ENCODE measurements around the gene BCAS1.
A peak's percentile ranks its signal among the peaks of the same experiment; 100 is the strongest.

Gene BCAS1

GRCh38 chr20:53954723-53955658, 115.4 kb downstream of the BCAS1 start:
- peaks cover 22% of the 10 kb centered on the region for H3K9me3 ChIP-seq (ENCODE audit: insufficient read depth, low read length)

GRCh38 chr20:53952528-53953096, 117.8 kb downstream of the BCAS1 start:
- H3K9me3 ChIP-seq (ENCODE audit: insufficient read depth, low read length), result peaks cover 22% of the 10 kb centered on the region

More at GRCh38 chr20:53954723-53955658, 115.4 kb downstream of the BCAS1 start:
- Histone ChIP-seq H3K9ac (ENCODE audit: insufficient read length, low read depth) (no peak overlapping the region), H3K4me3 (ENCODE audit: insufficient read length, low read depth) (no peak overlapping the region), H3K27me3 (ENCODE audit: insufficient read depth, insufficient read length) (no peaks in the 10 kb centered on the region), H3K4me1 (ENCODE audit: insufficient read depth, insufficient read length) (no peaks in the 10 kb centered on the region), H3K36me3 (ENCODE audit: insufficient read depth, insufficient read length, low read length) (no peaks in the 10 kb centered on the region)
- TF ChIP-seq ZNF274 (IDR thresholded peaks at IDR 0.05; ENCODE audit: low read depth, low read length) (no peak), SUZ12 (IDR thresholded peaks at IDR 0.05; ENCODE audit: extremely low read depth, insufficient read depth, insufficient read length) (no peak), YY1 (IDR thresholded peaks at IDR 0.05; ENCODE audit: insufficient read depth, insufficient read length) (no peak)
- no peak for DNase-seq (ENCODE audit: low read depth, low spot score)

GRCh38 chr20:53950578-53950977, 119.8 kb downstream of the BCAS1 start:
- H3K4me3 ChIP-seq (ENCODE audit: insufficient read length, low read depth), result no peak overlapping the region
- no peaks in the 10 kb centered on the region for H3K4me1 ChIP-seq (ENCODE audit: insufficient read depth, insufficient read length)
- no peak for TF ChIP-seq SUZ12 (IDR thresholded peaks at IDR 0.05; ENCODE audit: extremely low read depth, insufficient read depth, insufficient read length)
- no peaks in the 10 kb centered on the region for H3K27me3 ChIP-seq (ENCODE audit: insufficient read depth, insufficient read length)
- no peak for DNase-seq (ENCODE audit: low read depth, low spot score)
- peaks cover 17% of the 10 kb centered on the region for H3K9me3 ChIP-seq (ENCODE audit: insufficient read depth, low read length)
- H3K9ac ChIP-seq (ENCODE audit: insufficient read length, low read depth), result no peak overlapping the region
- no peaks in the 10 kb centered on the region for H3K36me3 ChIP-seq (ENCODE audit: insufficient read depth, insufficient read length, low read length)

More at GRCh38 chr20:53952528-53953096, 117.8 kb downstream of the BCAS1 start:
- H3K4me3 ChIP-seq (ENCODE audit: insufficient read length, low read depth), result no peak overlapping the region
- no peak overlapping the region for H3K9ac ChIP-seq (ENCODE audit: insufficient read length, low read depth)
- DNase-seq (ENCODE audit: low read depth, low spot score), result no peak
- no peaks in the 10 kb centered on the region for H3K36me3 ChIP-seq (ENCODE audit: insufficient read depth, insufficient read length, low read length)
- TF ChIP-seq ZNF274 (IDR thresholded peaks at IDR 0.05; ENCODE audit: low read depth, low read length), result no peak
- no peaks in the 10 kb centered on the region for H3K27me3 ChIP-seq (ENCODE audit: insufficient read depth, insufficient read length)
- no peaks in the 10 kb centered on the region for H3K4me1 ChIP-seq (ENCODE audit: insufficient read depth, insufficient read length)

- H3K4me1 ChIP-seq (ENCODE audit: insufficient read depth, insufficient read length), result no peaks in the 10 kb centered on the region
- no peak overlapping the region for H3K4me3 ChIP-seq (ENCODE audit: insufficient read length, low read depth)
- TF ChIP-seq ZNF274 (IDR thresholded peaks at IDR 0.05; ENCODE audit: low read depth, low read length) (no peak), SUZ12 (IDR thresholded peaks at IDR 0.05; ENCODE audit: extremely low read depth, insufficient read depth, insufficient read length) (no peak), YY1 (IDR thresholded peaks at IDR 0.05; ENCODE audit: insufficient read depth, insufficient read length) (no peak)
- no peaks in the 10 kb centered on the region for H3K36me3 ChIP-seq (ENCODE audit: insufficient read depth, insufficient read length, low read length)
- H3K9ac ChIP-seq (ENCODE audit: insufficient read length, low read depth), result no peak overlapping the region
- no peak for DNase-seq (ENCODE audit: low read depth, low spot score)
- H3K27me3 ChIP-seq (ENCODE audit: insufficient read depth, insufficient read length), result no peaks in the 10 kb centered on the region
- peaks cover 17% of the 10 kb centered on the region for H3K9me3 ChIP-seq (ENCODE audit: insufficient read depth, low read length)
Measured at GRCh38 chr20:53950031-53950430, 120.4 kb downstream of the BCAS1 start.

- no peak overlapping the region for H3K4me3 ChIP-seq (ENCODE audit: insufficient read length, low read depth)
Measured at GRCh38 chr20:53949319-53949839, 121.0 kb downstream of the BCAS1 start.

DNA sequence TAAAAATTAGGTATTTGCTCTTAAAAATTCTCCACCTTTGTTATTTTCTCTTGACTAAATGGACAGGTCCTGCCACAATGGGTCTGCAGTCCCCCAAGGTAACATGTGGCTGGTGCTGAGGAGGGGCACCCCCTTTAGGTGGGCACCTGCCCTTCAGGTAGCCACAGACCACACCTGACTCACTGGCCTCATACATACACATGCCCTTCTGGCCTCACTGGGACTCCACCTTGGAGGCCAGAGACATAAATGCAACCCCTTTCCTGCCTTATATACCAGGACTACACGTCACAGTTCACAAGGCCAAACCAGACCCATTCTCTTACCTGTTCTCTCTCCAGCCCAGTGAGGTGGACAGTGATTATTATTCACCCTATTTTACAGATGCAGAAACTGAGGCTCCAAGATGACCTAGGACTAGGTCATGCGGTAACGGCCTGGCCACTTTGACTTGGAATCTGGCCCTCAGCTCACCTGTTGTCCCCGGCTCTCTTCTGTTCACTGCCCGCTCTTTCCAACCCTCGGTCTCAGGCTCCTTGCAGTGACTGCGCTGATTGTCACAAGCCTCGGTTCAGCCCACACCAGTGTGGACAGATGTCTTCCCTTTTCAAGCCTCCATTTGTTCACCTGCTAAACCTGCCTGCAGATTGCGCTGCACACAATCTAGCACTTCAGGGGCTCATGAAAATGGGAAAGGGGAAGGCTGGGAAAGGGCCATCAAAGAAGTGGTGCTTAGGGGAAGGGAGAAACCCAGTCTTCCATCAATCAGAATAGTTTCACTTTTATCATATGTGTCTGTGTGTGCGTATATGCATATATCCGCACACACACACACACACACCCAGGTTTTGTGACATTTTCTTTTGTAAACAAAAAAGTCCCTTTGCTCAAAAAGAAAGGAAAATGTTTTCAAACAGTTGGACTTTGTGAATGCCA, 121.7 kb downstream of the BCAS1 start:
- Histone ChIP-seq H3K9ac (ENCODE audit: insufficient read length, low read depth) (no peak overlapping the region), H3K36me3 (ENCODE audit: insufficient read depth, insufficient read length, low read length) (no peaks in the 10 kb centered on the region), H3K4me3 (ENCODE audit: insufficient read length, low read depth) (no peak overlapping the region), H3K27me3 (ENCODE audit: insufficient read depth, insufficient read length) (no peaks in the 10 kb centered on the region), H3K9me3 (ENCODE audit: insufficient read depth, low read length) (peaks cover 17% of the 10 kb centered on the region), H3K4me1 (ENCODE audit: insufficient read depth, insufficient read length) (no peaks in the 10 kb centered on the region)
- TF ChIP-seq SUZ12 (IDR thresholded peaks at IDR 0.05; ENCODE audit: extremely low read depth, insufficient read depth, insufficient read length) (no peak), YY1 (IDR thresholded peaks at IDR 0.05; ENCODE audit: insufficient read depth, insufficient read length) (no peak), ZNF274 (IDR thresholded peaks at IDR 0.05; ENCODE audit: low read depth, low read length) (no peak)
- DNase-seq (ENCODE audit: low read depth, low spot score), result no peak

More at GRCh38 chr20:53949319-53949839, 121.0 kb downstream of the BCAS1 start:
- TF ChIP-seq YY1 (IDR thresholded peaks at IDR 0.05; ENCODE audit: insufficient read depth, insufficient read length) (no peak), ZNF274 (IDR thresholded peaks at IDR 0.05; ENCODE audit: low read depth, low read length) (no peak), SUZ12 (IDR thresholded peaks at IDR 0.05; ENCODE audit: extremely low read depth, insufficient read depth, insufficient read length) (no peak)
- DNase-seq (ENCODE audit: low read depth, low spot score), result no peak
- Histone ChIP-seq H3K4me1 (ENCODE audit: insufficient read depth, insufficient read length) (no peaks in the 10 kb centered on the region), H3K9ac (ENCODE audit: insufficient read length, low read depth) (peak overlapping the region; percentile 16), H3K36me3 (ENCODE audit: insufficient read depth, insufficient read length, low read length) (no peaks in the 10 kb centered on the region), H3K9me3 (ENCODE audit: insufficient read depth, low read length) (peaks cover 17% of the 10 kb centered on the region), H3K27me3 (ENCODE audit: insufficient read depth, insufficient read length) (no peaks in the 10 kb centered on the region)

Measured in NT2/D1 (cell line).